Endothelial cell (in vitro differentiated cells): Measurements from ENCODE around the gene QSOX1. TPM values are rescaled to one million over a fixed set of nuclear protein-coding genes. Genes with fewer than 3 reads are reported as not detected.

Experiments
- DNase-seq: peaks from one replicate; pipeline ENCODE4 v3.0.0; 2021; ENCODE audit warnings: low spot score
- H3K27ac Mint-ChIP-seq: one replicate; pipeline ENCODE4 v1.8.0; 2021; ENCODE audit warnings: mixed read lengths, inconsistent platforms; ENCODE audit not compliant: unreplicated experiment
- H3K27me3 Mint-ChIP-seq: one replicate; pipeline ENCODE4 v1.8.0; 2021; ENCODE audit warnings: mild to moderate bottlenecking, moderate library complexity, mixed read lengths, inconsistent platforms; ENCODE audit not compliant: unreplicated experiment
- H3K36me3 Mint-ChIP-seq: one replicate; pipeline ENCODE4 v1.8.0; 2021; ENCODE audit warnings: mild to moderate bottlenecking, low read depth, mixed read lengths, inconsistent platforms; ENCODE audit not compliant: unreplicated experiment
- H3K4me1 Mint-ChIP-seq: one replicate; pipeline ENCODE4 v1.8.0; 2021; ENCODE audit warnings: mild to moderate bottlenecking, mixed read lengths, inconsistent platforms; ENCODE audit not compliant: unreplicated experiment
- H3K4me3 Mint-ChIP-seq: one replicate; pipeline ENCODE4 v1.8.0; 2021; ENCODE audit warnings: mild to moderate bottlenecking, mixed read lengths, inconsistent platforms; ENCODE audit not compliant: unreplicated experiment
- H3K9me3 Mint-ChIP-seq: one replicate; pipeline ENCODE4 v1.8.0; 2021; ENCODE audit warnings: mixed read lengths, inconsistent platforms; ENCODE audit not compliant: unreplicated experiment
- total RNA-seq: library from RNA; stranded (reverse); fragmentation: NEBNext Ultra II Directional; extraction: Animal tissue kit (Norgen Biotek cat#: 25700); gene quantifications from one replicate; pipeline ENCODE4 v1.2.1, GENCODE V29; 2021; ENCODE audit not compliant: unreplicated experiment
- TF ChIP-seq, protein P1 (sequence below): fragments of 200-600 bp; sonication (generic); IDR thresholded peaks from one replicate; pipeline ENCODE4 v1.5.0; 2021; ENCODE audit warnings: antibody characterized with exemption; ENCODE audit not compliant: unreplicated experiment

The QSOX1 gene
- total RNA-seq, 1 donor from 2014 or later, result 199 TPM

DNA sequence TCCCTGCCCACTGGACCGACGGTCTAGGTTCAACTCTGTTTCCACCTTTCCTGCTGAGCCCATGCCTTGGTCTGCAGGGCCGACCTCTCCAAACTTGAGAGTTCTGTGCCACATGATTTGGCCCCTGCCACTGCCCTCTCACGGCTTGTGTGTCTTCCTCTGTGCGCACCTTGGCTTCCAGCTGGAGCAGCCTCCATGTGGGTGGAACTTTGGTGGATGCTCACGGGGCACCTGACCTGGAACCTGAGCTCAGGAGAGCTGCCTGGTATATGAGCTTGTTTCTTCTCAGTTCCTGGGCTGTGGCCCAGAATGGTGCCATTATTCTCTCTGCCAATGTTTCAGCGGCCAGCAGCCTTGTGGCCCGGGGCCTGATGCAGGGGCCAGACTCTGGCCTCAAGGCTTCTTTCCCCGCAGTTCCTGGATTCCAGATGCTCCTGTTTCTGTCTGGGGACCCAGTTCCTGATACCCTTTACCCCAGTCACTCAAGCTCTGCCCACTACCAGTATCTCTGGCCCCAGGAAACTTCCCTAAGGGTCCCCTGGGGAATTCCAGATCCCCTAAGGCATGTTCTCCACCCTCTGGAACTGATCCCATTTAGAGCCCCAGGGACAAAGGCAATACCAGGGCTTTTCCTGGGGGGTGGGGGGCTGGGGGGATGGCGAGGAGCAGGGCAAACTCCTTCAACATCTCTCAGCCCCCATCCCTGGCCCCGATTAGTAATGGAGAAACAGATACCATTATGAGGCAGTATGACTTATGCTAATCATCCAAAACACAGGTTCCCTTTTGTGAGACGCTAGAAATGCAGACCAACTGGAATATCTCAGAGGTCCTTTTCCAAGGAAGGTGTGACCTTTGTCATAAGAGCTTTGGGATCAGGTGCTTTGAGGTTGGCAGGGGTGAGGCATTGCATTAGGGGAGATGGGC lies 11.1 kb downstream of the QSOX1 start:
- Mint-ChIP-seq H3K4me1 (peaks cover 24% of the 10 kb centered on the region), H3K9me3 (no peaks in the 10 kb centered on the region), H3K36me3 (peaks cover 17% of the 10 kb centered on the region), H3K4me3 (no peak overlapping the region), H3K27ac (no peak overlapping the region), H3K27me3 (peaks cover 14% of the 10 kb centered on the region)
- no peak for DNase-seq
- TF ChIP-seq, protein P1, sequence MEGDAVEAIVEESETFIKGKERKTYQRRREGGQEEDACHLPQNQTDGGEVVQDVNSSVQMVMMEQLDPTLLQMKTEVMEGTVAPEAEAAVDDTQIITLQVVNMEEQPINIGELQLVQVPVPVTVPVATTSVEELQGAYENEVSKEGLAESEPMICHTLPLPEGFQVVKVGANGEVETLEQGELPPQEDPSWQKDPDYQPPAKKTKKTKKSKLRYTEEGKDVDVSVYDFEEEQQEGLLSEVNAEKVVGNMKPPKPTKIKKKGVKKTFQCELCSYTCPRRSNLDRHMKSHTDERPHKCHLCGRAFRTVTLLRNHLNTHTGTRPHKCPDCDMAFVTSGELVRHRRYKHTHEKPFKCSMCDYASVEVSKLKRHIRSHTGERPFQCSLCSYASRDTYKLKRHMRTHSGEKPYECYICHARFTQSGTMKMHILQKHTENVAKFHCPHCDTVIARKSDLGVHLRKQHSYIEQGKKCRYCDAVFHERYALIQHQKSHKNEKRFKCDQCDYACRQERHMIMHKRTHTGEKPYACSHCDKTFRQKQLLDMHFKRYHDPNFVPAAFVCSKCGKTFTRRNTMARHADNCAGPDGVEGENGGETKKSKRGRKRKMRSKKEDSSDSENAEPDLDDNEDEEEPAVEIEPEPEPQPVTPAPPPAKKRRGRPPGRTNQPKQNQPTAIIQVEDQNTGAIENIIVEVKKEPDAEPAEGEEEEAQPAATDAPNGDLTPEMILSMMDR, result no peak

DNA sequence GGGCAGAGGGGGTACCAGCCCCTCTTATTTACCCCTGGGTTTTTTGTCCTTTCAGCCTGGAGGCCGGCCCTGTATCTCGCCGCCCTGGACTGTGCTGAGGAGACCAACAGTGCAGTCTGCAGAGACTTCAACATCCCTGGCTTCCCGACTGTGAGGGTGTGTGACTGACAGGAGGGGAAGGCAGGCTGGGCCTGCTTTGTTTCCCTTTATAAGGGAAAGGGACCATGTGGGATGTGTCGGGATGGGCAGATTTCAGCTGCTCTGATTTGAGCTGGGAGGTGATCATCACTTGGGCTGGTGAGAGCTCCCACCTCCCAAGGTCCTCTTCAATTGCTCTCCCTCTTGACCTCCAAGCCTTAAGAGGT lies 11.7 kb downstream of the QSOX1 start:
- Mint-ChIP-seq H3K36me3 (peaks cover 23% of the 10 kb centered on the region), H3K27me3 (peaks cover 15% of the 10 kb centered on the region), H3K27ac (no peak overlapping the region), H3K4me1 (peaks cover 29% of the 10 kb centered on the region), H3K4me3 (no peak overlapping the region), H3K9me3 (no peaks in the 10 kb centered on the region)
- TF ChIP-seq, protein P1, result no peak
- no peak for DNase-seq

DNA sequence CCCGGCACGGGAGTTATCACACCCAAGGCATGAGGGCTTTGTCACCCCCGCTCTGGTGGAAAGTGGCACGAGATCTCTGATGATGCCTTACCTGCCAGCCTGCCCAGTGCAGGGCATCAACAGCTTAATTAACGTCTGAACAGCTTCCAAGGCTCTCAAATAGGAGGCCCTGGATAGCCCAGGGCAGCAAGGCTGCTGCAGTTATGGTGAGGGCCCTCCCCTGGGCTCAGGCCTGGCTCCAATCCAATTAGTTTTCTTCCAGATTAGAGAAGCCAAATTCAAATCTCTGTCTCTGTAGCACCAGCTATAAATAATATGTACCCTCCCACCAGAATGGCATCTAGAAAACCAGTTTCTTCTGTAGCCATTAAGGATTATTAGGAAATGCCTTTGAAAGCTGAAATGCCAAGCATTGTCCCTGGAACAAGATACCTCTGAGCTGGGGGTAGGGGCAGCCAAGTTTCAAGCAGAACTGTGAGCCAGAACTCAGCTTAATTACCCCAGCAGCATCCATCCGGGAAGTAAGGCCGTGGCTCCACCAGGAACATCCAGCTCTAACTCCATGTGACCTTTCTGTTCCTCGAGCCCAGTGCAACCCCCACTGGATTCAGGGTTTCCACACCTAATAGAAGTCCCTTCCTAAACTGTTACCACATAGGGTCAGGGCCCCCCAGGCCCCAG lies 12.5 kb downstream of the QSOX1 start:
- H3K36me3 Mint-ChIP-seq, result peaks cover 30% of the 10 kb centered on the region
- DNase-seq, result no peak
- TF ChIP-seq, protein P1, result no peak
- no peak overlapping the region for H3K27ac Mint-ChIP-seq
- peaks cover 18% of the 10 kb centered on the region for H3K27me3 Mint-ChIP-seq
- H3K4me1 Mint-ChIP-seq, result peaks cover 36% of the 10 kb centered on the region
- no peak overlapping the region for H3K4me3 Mint-ChIP-seq
- no peaks in the 10 kb centered on the region for H3K9me3 Mint-ChIP-seq

DNA sequence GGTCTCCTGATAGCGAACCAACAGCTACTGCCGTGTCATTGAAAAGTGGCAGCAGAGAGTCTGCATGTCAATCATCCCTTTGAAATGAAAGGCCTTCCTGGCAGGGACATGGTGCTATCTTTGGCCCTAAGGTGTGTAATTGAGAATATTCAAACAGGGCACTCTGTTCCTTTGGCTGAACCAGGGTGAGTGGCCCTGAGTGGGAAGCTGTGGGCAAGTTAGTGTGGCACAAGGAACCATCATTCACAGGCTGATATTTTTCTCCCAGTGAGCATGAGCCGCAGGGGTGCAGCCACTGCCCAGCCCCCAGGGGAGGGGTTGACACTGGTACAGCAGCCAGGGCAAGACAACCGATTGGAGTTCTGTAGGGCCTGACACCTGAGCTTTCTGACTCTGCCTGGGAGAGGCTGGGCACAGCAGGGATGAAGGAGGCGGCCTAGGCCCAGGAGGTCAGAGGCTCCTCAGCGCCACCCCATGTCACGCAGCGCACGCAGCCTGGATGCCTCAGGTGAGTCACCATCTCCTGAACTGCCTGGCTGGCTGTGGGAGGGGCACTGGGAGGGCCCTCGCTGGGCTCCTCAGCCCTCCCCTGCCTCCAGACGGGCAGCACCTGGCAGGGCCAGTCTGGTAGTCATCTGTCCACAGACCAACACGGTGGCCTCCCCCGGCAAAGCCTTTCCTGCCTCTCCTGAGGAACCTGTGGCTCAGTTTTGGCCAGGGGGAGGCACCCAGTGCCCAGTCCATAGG lies 13.2 kb downstream of the QSOX1 start:
- no peak overlapping the region for H3K27ac Mint-ChIP-seq
- peaks cover 18% of the 10 kb centered on the region for H3K27me3 Mint-ChIP-seq
- no peak for DNase-seq
- no peak overlapping the region for H3K4me3 Mint-ChIP-seq
- TF ChIP-seq, protein P1, result no peak
- H3K9me3 Mint-ChIP-seq, result no peaks in the 10 kb centered on the region
- peaks cover 30% of the 10 kb centered on the region for H3K36me3 Mint-ChIP-seq
- peaks cover 36% of the 10 kb centered on the region for H3K4me1 Mint-ChIP-seq
